B cell (primary cell): ENCODE results near the gene TRIM60. TPM values are rescaled to one million over a fixed set of nuclear protein-coding genes. Genes with fewer than 3 reads are reported as not detected.

Experiments used
- ATAC-seq: fragments of 200-7000 bp; cut with Tn5 transposase; one replicate; pipeline ENCODE4 v1.10.0; 2021; ENCODE audit warnings: low read depth, mild to moderate bottlenecking, moderate number of reproducible peaks, moderate library complexity
- CTCF ChIA-PET: fragments of 350-600 bp; sonication (Branson Sonifier 250); formaldehyde crosslinking; loops from one replicate; lab custom pipeline; 2021; ENCODE audit warnings: antibody characterized with exemption, inconsistent platforms; lab: Charles Lee
- POLR2A ChIA-PET: fragments of 350-600 bp; sonication (Branson Sonifier 250); formaldehyde crosslinking; loops from one replicate; lab custom pipeline; 2021; ENCODE audit warnings: antibody characterized with exemption; lab: Charles Lee
- DNase-seq: peaks from one replicate; pipeline ENCODE4 v3.0.0; 2013
- H2AFZ ChIP-seq: 2 replicates; pipeline ENCODE4 v1.6.1; 2012; ENCODE audit warnings: mild to moderate bottlenecking, low read depth, low read length; ENCODE audit not compliant: insufficient read depth, poor library complexity, severe bottlenecking
- H3K27ac ChIP-seq, 2 donors: 1 replicate in 1 of 2; 2 replicates in 1 of 2; pipeline ENCODE4 v1.5.1; 2012 to 2013; ENCODE audit warnings: low read length in 2 of 2, mild to moderate bottlenecking in 2 of 2, moderate library complexity in 1 of 2
- H3K27me3 ChIP-seq, 4 experiments: fragments of 200-600 bp in 1 of 4; sonication (generic) in 1 of 4; replicated peaks in 1 of 4; 1 replicate in 2 of 4; 2 replicates in 2 of 4; pipeline versions ENCODE4 v1.6.1 to v1.7.0; 2013 to 2016; ENCODE audit warnings: low read length in 3 of 4, mild to moderate bottlenecking in 2 of 4, mixed read lengths in 1 of 4, moderate library complexity in 1 of 4; ENCODE audit not compliant: insufficient read depth in 4 of 4, control insufficient read depth in 3 of 4; ENCODE audit errors: control extremely low read depth in 1 of 4
- H3K36me3 ChIP-seq, 2 experiments: replicated peaks in 1 of 2; 1 replicate in 1 of 2; 2 replicates in 1 of 2; pipeline versions ENCODE4 v1.6.1 to v1.7.1; 2013; ENCODE audit warnings: low read length in 1 of 2; ENCODE audit not compliant: insufficient read depth in 2 of 2, control insufficient read depth in 1 of 2; ENCODE audit errors: control extremely low read depth in 1 of 2, extremely low read depth in 1 of 2
- H3K4me1 ChIP-seq, 2 donors: fragments of 200-600 bp in 1 of 2; sonication (generic) in 1 of 2; 1 replicate in 1 of 2; 2 replicates in 1 of 2; pipeline versions ENCODE4 v1.5.1 to v1.6.1; 2013 to 2017; ENCODE audit warnings: low read length in 2 of 2; ENCODE audit not compliant: control insufficient read depth in 2 of 2, insufficient read depth in 2 of 2
- H3K4me2 ChIP-seq: replicated peaks from 2 replicates; pipeline ENCODE3; 2012; ENCODE audit warnings: mild to moderate bottlenecking, low read depth, low read length; ENCODE audit not compliant: poor library complexity, severe bottlenecking
- H3K4me3 ChIP-seq, 5 experiments: fragments of 200-600 bp in 1 of 5; sonication (generic) in 1 of 5; 1 replicate in 3 of 5; 2 replicates in 2 of 5; pipeline versions ENCODE4 v1.5.1 to v1.7.0; 2011 to 2016; ENCODE audit warnings: low read length in 4 of 5, mild to moderate bottlenecking in 4 of 5, low read depth in 2 of 5, control low read depth in 1 of 5, moderate library complexity in 1 of 5; ENCODE audit not compliant: insufficient read depth in 1 of 5; ENCODE audit errors: control extremely low read depth in 1 of 5, extremely low read depth in 1 of 5
- H3K79me2 ChIP-seq: fragments of 200-600 bp; sonication (generic); one replicate; pipeline ENCODE4 v1.6.0; 2016; ENCODE audit warnings: low read length; ENCODE audit not compliant: control insufficient read depth, insufficient read depth
- H3K9ac ChIP-seq: fragments of 200-600 bp; sonication (generic); 2 replicates; pipeline ENCODE4 v1.6.1; 2017; ENCODE audit warnings: mild to moderate bottlenecking, low read length, moderate library complexity
- H3K9me3 ChIP-seq, 3 donors: one replicate each; pipeline versions ENCODE4 v1.6.1 to v1.7.1; 2013; ENCODE audit warnings: low read length in 2 of 3; ENCODE audit not compliant: control insufficient read depth in 2 of 3, insufficient read depth in 1 of 3; ENCODE audit errors: control extremely low read depth in 1 of 3
- H4K20me1 ChIP-seq: 2 replicates; pipeline ENCODE4 v1.6.0; 2012; ENCODE audit warnings: mild to moderate bottlenecking, low read length; ENCODE audit not compliant: insufficient read depth, control insufficient read depth, poor library complexity, severe bottlenecking
- H3K27ac Mint-ChIP-seq: one replicate; pipeline ENCODE4 v1.8.0; 2021; ENCODE audit warnings: mixed read lengths
- H3K27me3 Mint-ChIP-seq: one replicate; pipeline ENCODE4 v1.8.0; 2021; ENCODE audit warnings: mixed read lengths
- H3K4me1 Mint-ChIP-seq: one replicate; pipeline ENCODE4 v1.8.0; 2021; ENCODE audit warnings: mixed read lengths
- H3K4me3 Mint-ChIP-seq: one replicate; pipeline ENCODE4 v1.8.0; 2021; ENCODE audit warnings: mixed read lengths
- H3K9me3 Mint-ChIP-seq: one replicate; pipeline ENCODE4 v1.8.0; 2022; ENCODE audit warnings: mixed read lengths; ENCODE audit not compliant: insufficient read depth
- CTCF ChIP-seq: fragments of 200-600 bp; IDR thresholded peaks from one replicate; pipeline ENCODE4 v1.8.0; 2022; ENCODE audit warnings: antibody characterized with exemption, mild to moderate bottlenecking
- EZH2 ChIP-seq: IDR thresholded peaks from 2 replicates; pipeline ENCODE4 v1.6.1; 2012; ENCODE audit warnings: borderline replicate concordance, low read depth, mild to moderate bottlenecking, moderate library complexity, low read length; ENCODE audit not compliant: insufficient read depth, poor library complexity, severe bottlenecking
- WGBS: methylation state at CpG from one replicate; pipeline ENCODE4 v1.1.5; 2013; ENCODE audit warnings: missing lambda C conversion rate; ENCODE audit not compliant: insufficient coverage; 5-methylcytosine and 5-hydroxymethylcytosine counted together
- intact Hi-C: fragments of 100-400 bp; cut with micrococcal nuclease; formaldehyde crosslinking; loops from one replicate; pipeline ENCODE4 v1.10.0; 2022
- polyA plus RNA-seq: library from polyadenylated mRNA; depleted of rRNA; stranded (reverse); fragments of >200 nt; gene quantifications from 2 replicates; pipeline ENCODE4 v1.2.3, GENCODE V29; 2012
- total RNA-seq, 2 donors: library from RNA; stranded (reverse); fragments of 120-200 nt in 1 of 2; gene quantifications; 1 replicate in 1 of 2; 2 replicates in 1 of 2; pipeline versions ENCODE4 v1.2.3 to v1.2.4, GENCODE V29; 2013 to 2022

TRIM60 gene
- total and polyA plus RNA-seq, 2 donors (not counting 1 experiment from before 2014, with no cell fraction given): not detected

DNA sequence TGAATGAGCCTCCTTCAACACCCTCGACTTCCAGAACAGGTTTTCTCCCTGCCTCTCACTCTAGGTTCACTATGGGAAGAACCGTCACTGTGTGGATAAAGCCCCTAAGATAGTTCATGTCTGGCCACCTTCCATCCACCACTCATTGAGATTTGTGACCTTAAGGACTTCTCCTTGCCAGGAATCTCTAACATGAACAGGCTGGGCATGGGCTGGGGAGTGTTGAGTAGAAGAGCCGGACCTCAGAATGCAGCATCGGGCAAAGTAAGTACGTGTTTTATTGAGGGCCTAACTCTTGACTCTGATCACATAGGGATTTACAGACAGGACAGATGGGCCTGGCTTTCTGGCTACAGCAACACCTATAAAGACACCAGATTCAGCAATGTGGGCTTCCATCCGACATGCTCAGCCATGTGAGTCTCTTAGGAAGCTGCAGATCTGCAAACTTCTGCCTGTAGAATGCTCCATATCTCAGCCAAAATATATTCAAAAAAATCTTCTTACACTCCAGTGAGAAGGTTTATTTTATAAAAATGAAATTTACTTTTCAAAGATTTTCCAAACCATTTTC is 26.4 kb upstream of the TRIM60 start:
- Histone ChIP-seq H3K4me3 (no peak overlapping the region), H3K79me2 (no peaks in the 10 kb centered on the region), H3K4me1 (no peaks in the 10 kb centered on the region), H3K27me3 (no peaks in the 10 kb centered on the region), H3K9me3 (no peaks in the 10 kb centered on the region), H3K9ac (no peak overlapping the region), H3K27ac (no peak overlapping the region), H3K4me2 (no peak overlapping the region), H2AFZ (no peak overlapping the region), H4K20me1 (no peaks in the 10 kb centered on the region), H3K36me3 (no peaks in the 10 kb centered on the region)
- H3K9me3 Mint-ChIP-seq: no peaks in the 10 kb centered on the region
- H3K27me3 Mint-ChIP-seq: peaks cover 14% of the 10 kb centered on the region
- WGBS: 83% methylated on average over 3 of the region's 6 CpGs
- ChIA-PET POLR2A (no interaction called here), CTCF (no interaction called here)
- no peak for ATAC-seq
- no peaks in the 10 kb centered on the region for H3K4me1 Mint-ChIP-seq
- no peak overlapping the region for H3K27ac Mint-ChIP-seq
- TF ChIP-seq CTCF (no peak), EZH2 (no peak)
- DNase-seq: no peak
- H3K4me3 Mint-ChIP-seq: no peak overlapping the region
- intact Hi-C loops: no loop called here

- H3K27ac Mint-ChIP-seq: no peak overlapping the region
- ATAC-seq (no peak), DNase-seq (no peak)
- intact Hi-C loops: no loop called here
- Histone ChIP-seq H3K36me3 (no peaks in the 10 kb centered on the region), H3K79me2 (no peaks in the 10 kb centered on the region), H3K4me2 (no peak overlapping the region), H3K27me3 (no peaks in the 10 kb centered on the region), H2AFZ (no peak overlapping the region), H3K4me1 (no peaks in the 10 kb centered on the region), H3K9ac (no peak overlapping the region), H4K20me1 (no peaks in the 10 kb centered on the region), H3K9me3 (no peaks in the 10 kb centered on the region), H3K27ac (no peak overlapping the region), H3K4me3 (no peak overlapping the region)
- ChIA-PET CTCF (no interaction called here), POLR2A (no interaction called here)
- H3K9me3 Mint-ChIP-seq: no peaks in the 10 kb centered on the region
- H3K4me3 Mint-ChIP-seq: no peak overlapping the region
- no peak for TF ChIP-seq EZH2
- no peak for TF ChIP-seq CTCF
- H3K27me3 Mint-ChIP-seq: peaks cover 16% of the 10 kb centered on the region
- H3K4me1 Mint-ChIP-seq: no peaks in the 10 kb centered on the region
- WGBS: 89% methylated on average over 9 of the region's 9 CpGs
Observed at GRCh38 chr4:165006456-165006855, 25.3 kb upstream of the TRIM60 start.
